Dermis microvascular lymphatic vessel endothelial cell (primary cell): Measurements from ENCODE around the gene PMFBP1. TPM values are rescaled to one million over a fixed set of nuclear protein-coding genes. Genes with fewer than 3 reads are reported as not detected.

Source experiments
- DNase-seq, 2 donors: peaks; one replicate each; pipeline versions ENCODE4 v3.0.0 to v3.0.0-alpha.2; 2010; ENCODE audit warnings: low read depth in 2 of 2
- total RNA-seq: library from RNA; depleted of rRNA; stranded (reverse); fragments of >200 nt; gene quantifications from 2 replicates; pipeline ENCODE4 v1.2.1, GENCODE V29; 2014

Gene PMFBP1
- total RNA-seq, 1 donor from 2014 or later: under 0.01 TPM

- DNase-seq: no peak
Measured at GRCh38 chr16:72131036-72131435, 40.9 kb downstream of the PMFBP1 start.

GRCh38 chr16:72129976-72130656 lies 41.8 kb downstream of the PMFBP1 start:
- no peak for DNase-seq

GRCh38 chr16:72128701-72129100 lies 43.3 kb downstream of the PMFBP1 start:
- no peak for DNase-seq

GRCh38 chr16:72126429-72126765 lies 45.6 kb downstream of the PMFBP1 start:
- DNase-seq: peak; percentile 45 to 60

GRCh38 chr16:72125635-72126428 lies 46.1 kb downstream of the PMFBP1 start:
- DNase-seq: no peak

- DNase-seq: peak; percentile 35 to 72
Measured at GRCh38 chr16:72124761-72125634, 47.0 kb downstream of the PMFBP1 start.

- DNase-seq: no peak
Measured at GRCh38 chr16:72124148-72124547, 47.8 kb downstream of the PMFBP1 start.

- DNase-seq: no peak
Measured at GRCh38 chr16:72123426-72123825, 48.5 kb downstream of the PMFBP1 start.

GRCh38 chr16:72122916-72123315 lies 49.0 kb downstream of the PMFBP1 start:
- no peak for DNase-seq

GRCh38 chr16:72122308-72122707 lies 49.6 kb downstream of the PMFBP1 start:
- no peak for DNase-seq

GRCh38 chr16:72120026-72120425 lies 51.9 kb downstream of the PMFBP1 start:
- no peak for DNase-seq

- DNase-seq: no peak
Measured at GRCh38 chr16:72113616-72113945, 58.4 kb downstream of the PMFBP1 start.

GRCh38 chr16:72112906-72113615 lies 58.9 kb downstream of the PMFBP1 start:
- no peak for DNase-seq

GRCh38 chr16:72112452-72112792 lies 59.5 kb downstream of the PMFBP1 start:
- no peak for DNase-seq

- DNase-seq: no peak
Measured at GRCh38 chr16:72111657-72112451, 60.1 kb downstream of the PMFBP1 start.

GRCh38 chr16:72110662-72111615 lies 61.0 kb downstream of the PMFBP1 start:
- no peak for DNase-seq

- DNase-seq: no peak
Measured at GRCh38 chr16:72109966-72110530, 61.9 kb downstream of the PMFBP1 start.

GRCh38 chr16:72109300-72109699 lies 62.7 kb downstream of the PMFBP1 start:
- DNase-seq: no peak

- no peak for DNase-seq
Measured at GRCh38 chr16:72108353-72109102, 63.4 kb downstream of the PMFBP1 start.
